Pancreas (tissue), 10 donors: ENCODE results near the gene GDF2. TPM values are rescaled to one million over a fixed set of nuclear protein-coding genes. Genes with fewer than 3 reads are reported as not detected.

Experiments
- ATAC-seq, 4 donors: fragments of 200-7000 bp; cut with Tn5 transposase; one replicate each; pipeline versions ENCODE4 v1.8.0 to v1.9.1; 2020; ENCODE audit warnings: mild to moderate bottlenecking in 4 of 4, moderate library complexity in 4 of 4
- DNase-seq, 6 donors: peaks; one replicate each; pipeline ENCODE4 v3.0.0-alpha.2; 2020
- FAIRE-seq: peaks from 2 replicates; lab custom pipeline; 2012; peaks lifted over from hg19 to GRCh38; lab: Jason Lieb, UNC
- H3K27ac ChIP-seq, 4 donors: fragments of 200-600 bp; sonication (generic); 1 replicate in 3 of 4; 2 replicates in 1 of 4; pipeline versions ENCODE4 v1.5.0 to v1.8.0; 2020
- H3K27me3 ChIP-seq, 4 donors: fragments of 200-600 bp; one replicate each; pipeline ENCODE4 v1.8.0; 2021
- H3K36me3 ChIP-seq, 3 donors: fragments of 200-600 bp; sonication (generic) in 1 of 3; one replicate each; pipeline versions ENCODE4 v1.5.0 to v1.8.0; 2020 to 2021
- H3K4me1 ChIP-seq, 3 donors: fragments of 200-600 bp; one replicate each; pipeline ENCODE4 v1.8.0; 2021
- H3K4me3 ChIP-seq, 4 donors: fragments of 200-600 bp; sonication (generic) in 2 of 4; one replicate each; pipeline versions ENCODE4 v1.5.0 to v1.8.0; 2020 to 2021
- H3K9me3 ChIP-seq, 4 donors: fragments of 200-600 bp; one replicate each; pipeline ENCODE4 v1.8.0; 2021
- CTCF ChIP-seq, 4 donors: fragments of 200-600 bp; sonication (generic) in 3 of 4; IDR thresholded peaks; one replicate each; pipeline versions ENCODE4 v1.5.0 to v1.8.0; 2021; ENCODE audit warnings: antibody characterized with exemption in 4 of 4
- WGBS, 2 donors: extraction: QIAGEN DNeasy Blood & Tissue Kit; methylation state at CpG; one replicate each; pipeline ENCODE4 v1.1.7; 2013; 5-methylcytosine and 5-hydroxymethylcytosine counted together
- intact Hi-C, 3 donors: fragments of 100-400 bp; cut with DNase I; formaldehyde crosslinking; loops; one replicate each; pipeline versions ENCODE4 v1.11.1 to v1.14.2; 2022
- polyA plus RNA-seq, 2 donors: library from polyadenylated mRNA; stranded (reverse); fragments of 200-250 nt; gene quantifications; one replicate each; pipeline ENCODE4 v1.2.3, GENCODE V29; 2013
- total RNA-seq, 6 donors: library from RNA; stranded (reverse); fragmentation: NEBNext Ultra II Directional in 4 of 6; extraction: Animal tissue kit (Norgen Biotek cat#: 25700) in 4 of 6; gene quantifications; one replicate each; pipeline versions ENCODE4 v1.2.1 to v1.2.4, GENCODE V29; 2021 to 2023
- donor health status: healthy with polysubstance abuse.
- donor health status: DM: no; HTN: no; CAD: no; lungs with moderate emphysema.
- donor health status: DM: no; HTN: no; CAD: no.
- donor health status: control.
- donor health status: control.
- donor health status: Bipolar disorder and iron deficiency.
- donor health status: DM: yes; HTN: yes; CAD: no.
- donor health status: DM: no; HTN: no; CAD: no.
- donor health status: DM: no; HTN: no; CAD: no.
- donor health status: DM: yes; HTN: yes; CAD: no.

The GDF2 gene
- total and polyA plus RNA-seq, 8 donors = not detected

- Histone ChIP-seq H3K36me3 (no peaks in the 10 kb centered on the region), H3K4me1 (no peaks in the 10 kb centered on the region), H3K9me3 (no peaks in the 10 kb centered on the region), H3K27ac (no peak overlapping the region), H3K4me3 (no peak overlapping the region), H3K27me3 (no peaks in the 10 kb centered on the region)
- ATAC-seq (no peak), FAIRE-seq (no peak), DNase-seq (no peak)
- TF ChIP-seq CTCF (IDR thresholded peaks at IDR 0.05) = no peak
- intact Hi-C loops = no loop called here
- WGBS, 2 donors = 69 to 78% methylated on average over 1 of the region's 1 CpG
These were observed 32.6 kb downstream of the GDF2 start for GRCh38 chr10:47354900-47355299.

GRCh38 chr10:47356708-47357107 lies 34.5 kb downstream of the GDF2 start:
- intact Hi-C loops = no loop called here
- no peak for TF ChIP-seq CTCF (IDR thresholded peaks at IDR 0.05)
- WGBS, 2 donors = 66 to 71% methylated on average over 5 of the region's 5 CpGs
- H3K4me1 ChIP-seq = no peaks in the 10 kb centered on the region
- no peaks in the 10 kb centered on the region for H3K27me3 ChIP-seq
- ATAC-seq (no peak), FAIRE-seq (no peak), DNase-seq (no peak)
- H3K36me3 ChIP-seq = no peaks in the 10 kb centered on the region
- H3K9me3 ChIP-seq = no peaks in the 10 kb centered on the region
- no peak overlapping the region for H3K27ac ChIP-seq
- H3K4me3 ChIP-seq = no peak overlapping the region

GRCh38 chr10:47357131-47357582 lies 34.9 kb downstream of the GDF2 start:
- Histone ChIP-seq H3K9me3 (no peaks in the 10 kb centered on the region), H3K27ac (no peak overlapping the region), H3K36me3 (no peaks in the 10 kb centered on the region), H3K4me1 (no peaks in the 10 kb centered on the region), H3K4me3 (no peak overlapping the region), H3K27me3 (no peaks in the 10 kb centered on the region)
- no peak for TF ChIP-seq CTCF (IDR thresholded peaks at IDR 0.05)
- intact Hi-C loops = no loop called here
- FAIRE-seq (no peak), ATAC-seq (no peak), DNase-seq (peak in 1 of 6 donors; percentile 43)
- WGBS, 2 donors = 86 to 91% methylated on average over 12 of the region's 12 CpGs

GRCh38 chr10:47357911-47358310 lies 35.7 kb downstream of the GDF2 start:
- no peak for FAIRE-seq
- peak in 1 of 6 donors; percentile 20 for DNase-seq

More at GRCh38 chr10:47357911-47358310, 35.7 kb downstream of the GDF2 start:
- intact Hi-C loops = no loop called here
- Histone ChIP-seq H3K4me3 (no peak overlapping the region), H3K9me3 (no peaks in the 10 kb centered on the region), H3K4me1 (no peaks in the 10 kb centered on the region), H3K27me3 (no peaks in the 10 kb centered on the region), H3K27ac (no peak overlapping the region), H3K36me3 (no peaks in the 10 kb centered on the region)
- WGBS, 2 donors = 85 to 87% methylated on average over 3 of the region's 3 CpGs
- no peak for TF ChIP-seq CTCF (IDR thresholded peaks at IDR 0.05)
- no peak for ATAC-seq
